ENCODE data around the gene NUBP1.
A peak's percentile ranks its signal among the peaks of the same experiment; 100 is the strongest.

Gene NUBP1

DNA sequence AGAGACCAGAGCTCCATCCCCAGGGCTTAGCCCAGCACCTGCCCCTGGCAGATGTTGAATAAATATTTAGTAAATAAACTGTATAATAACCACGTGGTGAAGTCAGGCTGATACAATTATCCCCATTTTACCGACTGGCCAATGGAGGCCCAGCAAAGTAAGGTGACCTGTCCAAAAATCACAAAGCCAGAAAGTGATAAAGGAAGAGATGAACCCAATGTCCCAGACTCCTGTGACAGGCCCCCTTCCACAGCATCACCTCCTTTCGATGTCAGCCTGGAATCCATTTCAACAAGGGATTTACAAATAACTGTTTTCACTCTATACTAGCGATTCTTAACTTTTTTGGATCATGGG, 69.4 kb downstream of the NUBP1 start:
- Histone ChIP-seq H3K18ac (ENCODE audit: low read length) (no peak overlapping the region), H3K36me3 (replicated peaks in 1 of 2; ENCODE audit: control insufficient read depth in 2 of 2, insufficient read depth in 2 of 2, low read length in 2 of 2) (no peaks in the 10 kb centered on the region), H2AK5ac (ENCODE audit: low read depth, low read length) (no peak overlapping the region), H3K9me3 (replicated peaks in 1 of 2; ENCODE audit: control insufficient read depth in 2 of 2, insufficient read depth in 1 of 2, low read depth in 1 of 2, low read length in 2 of 2) (peaks cover 0 to 5% of the 10 kb centered on the region in 2 donors), H3K27me3 (ENCODE audit: control insufficient read depth in 3 of 3, insufficient read depth in 3 of 3, low read depth in 1 of 3, low read length in 3 of 3) (peaks cover 0 to 17% (median 0%) of the 10 kb centered on the region in 3 experiments), H3K9ac (ENCODE audit: low read depth, low read length, poor library complexity) (no peak overlapping the region), H2BK15ac (ENCODE audit: low read length) (no peak overlapping the region), H3K4me3 (ENCODE audit: low read length in 2 of 2) (no peak overlapping the region), H2BK5ac (ENCODE audit: low read length) (no peak overlapping the region), H3K27ac (replicated peaks; ENCODE audit: low read length) (no peak overlapping the region), H2BK120ac (ENCODE audit: low read depth, low read length) (no peak overlapping the region), H2BK12ac (ENCODE audit: low read length) (no peak overlapping the region), H3K4me2 (ENCODE audit: insufficient read depth, low read length, poor library complexity, severe bottlenecking) (no peak overlapping the region), H3K23ac (ENCODE audit: low read depth, low read length, poor library complexity) (no peak overlapping the region), H2AFZ (ENCODE audit: low read length) (no peak overlapping the region), H3K4me1 (ENCODE audit: control insufficient read depth in 2 of 2, insufficient read depth in 1 of 2, low read depth in 1 of 2, low read length in 2 of 2) (peaks cover 0 to 3% of the 10 kb centered on the region in 2 donors), H3K14ac (ENCODE audit: low read length) (no peak overlapping the region), H4K8ac (ENCODE audit: low read depth, low read length) (no peak overlapping the region), H3K79me1 (ENCODE audit: low read depth, low read length) (peaks cover 1% of the 10 kb centered on the region), H4K91ac (ENCODE audit: low read depth, low read length, poor library complexity) (no peak overlapping the region), H3K4ac (ENCODE audit: low read length) (no peak overlapping the region)
- no peak for DNase-seq (ENCODE audit: low spot score)
- no CpG with 5 or more reads among the region's 4 CpGs for WGBS, 2 donors (ENCODE audit: extremely low coverage in 2 of 2, insufficient read length in 2 of 2, insufficient replicate concordance in 1 of 2)

DNA sequence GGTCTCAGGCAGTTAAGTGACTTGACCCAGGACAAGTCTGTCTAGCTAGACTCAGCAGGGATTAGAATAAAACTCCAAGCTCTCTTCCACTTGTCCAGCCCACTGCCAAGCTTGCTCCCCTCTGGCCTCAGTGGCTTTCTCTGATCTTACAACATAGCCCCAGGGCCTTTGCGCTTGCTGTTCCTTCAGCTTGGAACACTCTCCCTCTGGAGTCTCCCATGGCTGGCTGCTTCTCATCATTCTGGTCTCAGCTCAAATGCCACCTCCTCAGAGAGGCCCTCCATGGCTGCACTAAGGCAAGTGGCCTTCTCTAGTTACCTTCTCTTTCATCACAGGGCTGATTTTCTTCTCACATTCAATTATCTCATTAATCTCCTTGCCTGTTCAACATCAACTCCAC, 73.9 kb downstream of the NUBP1 start:
- no peak overlapping the region for H2AFZ ChIP-seq (ENCODE audit: low read length)
- no peak overlapping the region for H2AK5ac ChIP-seq (ENCODE audit: low read depth, low read length)
- H3K79me1 ChIP-seq (ENCODE audit: low read depth, low read length), result peaks cover 3% of the 10 kb centered on the region
- H3K4me1 ChIP-seq (ENCODE audit: control insufficient read depth in 2 of 2, insufficient read depth in 1 of 2, low read depth in 1 of 2, low read length in 2 of 2), result peaks cover 0 to 3% of the 10 kb centered on the region in 2 donors
- H3K14ac ChIP-seq (ENCODE audit: low read length), result no peak overlapping the region
- H4K8ac ChIP-seq (ENCODE audit: low read depth, low read length), result no peak overlapping the region
- DNase-seq (ENCODE audit: low spot score), result no peak
- peak overlapping the region; percentile 72 for H3K4me2 ChIP-seq (ENCODE audit: insufficient read depth, low read length, poor library complexity, severe bottlenecking)
- H3K23ac ChIP-seq (ENCODE audit: low read depth, low read length, poor library complexity), result no peak overlapping the region
- H3K9ac ChIP-seq (ENCODE audit: low read depth, low read length, poor library complexity), result no peak overlapping the region
- H3K18ac ChIP-seq (ENCODE audit: low read length), result no peak overlapping the region
- no CpG with 5 or more reads among the region's 1 CpG for WGBS, 2 donors (ENCODE audit: extremely low coverage in 2 of 2, insufficient read length in 2 of 2, insufficient replicate concordance in 1 of 2)
- H3K4me3 ChIP-seq (ENCODE audit: low read length in 2 of 2), result no peak overlapping the region
- H2BK12ac ChIP-seq (ENCODE audit: low read length), result no peak overlapping the region
- no peak overlapping the region for H3K27ac ChIP-seq (replicated peaks; ENCODE audit: low read length)
- no peak overlapping the region for H2BK120ac ChIP-seq (ENCODE audit: low read depth, low read length)
- peaks cover 0 to 39% (median 0%) of the 10 kb centered on the region in 3 experiments for H3K27me3 ChIP-seq (ENCODE audit: control insufficient read depth in 3 of 3, insufficient read depth in 3 of 3, low read depth in 1 of 3, low read length in 3 of 3)
- H4K91ac ChIP-seq (ENCODE audit: low read depth, low read length, poor library complexity), result no peak overlapping the region
- peaks cover 0 to 2% of the 10 kb centered on the region in 2 donors for H3K9me3 ChIP-seq (replicated peaks in 1 of 2; ENCODE audit: control insufficient read depth in 2 of 2, insufficient read depth in 1 of 2, low read depth in 1 of 2, low read length in 2 of 2)
- H2BK5ac ChIP-seq (ENCODE audit: low read length), result no peak overlapping the region
- no peaks in the 10 kb centered on the region for H3K36me3 ChIP-seq (replicated peaks in 1 of 2; ENCODE audit: control insufficient read depth in 2 of 2, insufficient read depth in 2 of 2, low read length in 2 of 2)
- H3K4ac ChIP-seq (ENCODE audit: low read length), result no peak overlapping the region
- H2BK15ac ChIP-seq (ENCODE audit: low read length), result no peak overlapping the region

GRCh38 chr16:10817963-10818941, 74.6 kb downstream of the NUBP1 start, which contains the start of gene TVP23A:
TSS of gene TVP23A (minus strand) at chr16:10818794. CDS start at chr16:10818493, 301 bp downstream.
- H3K36me3 ChIP-seq (replicated peaks in 1 of 2; ENCODE audit: control insufficient read depth in 2 of 2, insufficient read depth in 2 of 2, low read length in 2 of 2), result no peaks in the 10 kb centered on the region
- H4K91ac ChIP-seq (ENCODE audit: low read depth, low read length, poor library complexity), result no peak within 1 kb of the TSS
- no peak within 1 kb of the TSS for H2BK5ac ChIP-seq (ENCODE audit: low read length)
- peak within 1 kb of the TSS; percentile 90 for H2AFZ ChIP-seq (ENCODE audit: low read length)
- peak within 1 kb of the TSS; percentile 94 for H3K18ac ChIP-seq (ENCODE audit: low read length)
- H3K4me3 ChIP-seq (ENCODE audit: low read length in 2 of 2), result peak within 1 kb of the TSS; percentile 31 to 85
- peaks cover 0 to 2% of the 10 kb centered on the region in 2 donors for H3K9me3 ChIP-seq (replicated peaks in 1 of 2; ENCODE audit: control insufficient read depth in 2 of 2, insufficient read depth in 1 of 2, low read depth in 1 of 2, low read length in 2 of 2)
- no peak within 1 kb of the TSS for H3K4ac ChIP-seq (ENCODE audit: low read length)
- WGBS, 2 donors (ENCODE audit: extremely low coverage in 2 of 2, insufficient read length in 2 of 2, insufficient replicate concordance in 1 of 2), result no CpG with 5 or more reads among the region's 64 CpGs
- peak within 1 kb of the TSS; percentile 61 for H3K23ac ChIP-seq (ENCODE audit: low read depth, low read length, poor library complexity)
- peaks cover 0 to 3% of the 10 kb centered on the region in 2 donors for H3K4me1 ChIP-seq (ENCODE audit: control insufficient read depth in 2 of 2, insufficient read depth in 1 of 2, low read depth in 1 of 2, low read length in 2 of 2)
- H2BK12ac ChIP-seq (ENCODE audit: low read length), result no peak within 1 kb of the TSS
- peaks cover 3% of the 10 kb centered on the region for H3K79me1 ChIP-seq (ENCODE audit: low read depth, low read length)
- H3K14ac ChIP-seq (ENCODE audit: low read length), result peak within 1 kb of the TSS; percentile 5
- peak within 1 kb of the TSS; percentile 72 for H3K4me2 ChIP-seq (ENCODE audit: insufficient read depth, low read length, poor library complexity, severe bottlenecking)
- H2BK120ac ChIP-seq (ENCODE audit: low read depth, low read length), result peak within 1 kb of the TSS; percentile 38
- DNase-seq (ENCODE audit: low spot score), result peak; percentile 45
- H3K27me3 ChIP-seq (ENCODE audit: control insufficient read depth in 3 of 3, insufficient read depth in 3 of 3, low read depth in 1 of 3, low read length in 3 of 3), result peaks cover 0 to 42% (median 0%) of the 10 kb centered on the region in 3 experiments
- no peak within 1 kb of the TSS for H3K27ac ChIP-seq (replicated peaks; ENCODE audit: low read length)
- H2AK5ac ChIP-seq (ENCODE audit: low read depth, low read length), result peak within 1 kb of the TSS; percentile 42
- H2BK15ac ChIP-seq (ENCODE audit: low read length), result peak within 1 kb of the TSS; percentile 31
- no peak within 1 kb of the TSS for H4K8ac ChIP-seq (ENCODE audit: low read depth, low read length)
- peak within 1 kb of the TSS; percentile 83 for H3K9ac ChIP-seq (ENCODE audit: low read depth, low read length, poor library complexity)
